H9 (cell line): ENCODE measurements around the gene GALT. TPM values are rescaled to one million over a fixed set of nuclear protein-coding genes. Genes with fewer than 3 reads are reported as not detected.

Experiments
- DNase-seq: peaks from one replicate; pipeline ENCODE4 v3.0.0-alpha.2; 2017
- H2AFZ ChIP-seq: one replicate; pipeline ENCODE4 v1.6.1; 2013; ENCODE audit warnings: mild to moderate bottlenecking, low read length, control low read depth, moderate library complexity
- H2AK5ac ChIP-seq: 2 replicates; pipeline ENCODE4 v1.6.1; 2013; ENCODE audit warnings: low read length, control low read depth, mixed read lengths; ENCODE audit not compliant: insufficient read length
- H2BK120ac ChIP-seq: one replicate; pipeline ENCODE4 v1.6.1; 2013; ENCODE audit warnings: low read depth, mild to moderate bottlenecking, low read length, control low read depth, inconsistent platforms; ENCODE audit not compliant: poor library complexity, severe bottlenecking
- H2BK12ac ChIP-seq: 2 replicates; pipeline ENCODE4 v1.6.1; 2013; ENCODE audit warnings: low read length, control low read depth, mixed read lengths, low read depth; ENCODE audit not compliant: insufficient read length
- H2BK15ac ChIP-seq: 2 replicates; pipeline ENCODE4 v1.6.1; 2013; ENCODE audit warnings: low read depth, low read length, control low read depth
- H2BK20ac ChIP-seq: one replicate; pipeline ENCODE4 v1.6.1; 2013; ENCODE audit warnings: low read depth, mild to moderate bottlenecking, low read length, control low read depth, inconsistent platforms; ENCODE audit not compliant: poor library complexity, severe bottlenecking
- H2BK5ac ChIP-seq: 2 replicates; pipeline ENCODE4 v1.6.1; 2013; ENCODE audit warnings: low read length, control low read depth, mixed read lengths; ENCODE audit not compliant: insufficient read length
- H3K14ac ChIP-seq: 2 replicates; pipeline ENCODE4 v1.6.1; 2013; ENCODE audit warnings: low read length, control low read depth; ENCODE audit not compliant: insufficient read depth
- H3K18ac ChIP-seq: 2 replicates; pipeline ENCODE4 v1.6.1; 2013; ENCODE audit warnings: low read depth, mild to moderate bottlenecking, mixed read lengths, low read length, control low read depth; ENCODE audit not compliant: insufficient read length
- H3K23ac ChIP-seq: 2 replicates; pipeline ENCODE4 v1.6.1; 2013; ENCODE audit warnings: low read length, control low read depth, mixed read lengths, low read depth; ENCODE audit not compliant: insufficient read length
- H3K23me2 ChIP-seq: 2 replicates; pipeline ENCODE4 v1.6.1; 2013; ENCODE audit warnings: low read depth, mild to moderate bottlenecking, mixed read lengths, low read length, control low read depth; ENCODE audit not compliant: insufficient read length, poor library complexity, severe bottlenecking
- H3K27ac ChIP-seq: 2 replicates; pipeline ENCODE4 v1.5.1; 2013; ENCODE audit warnings: low read length, control low read depth, mixed read lengths, low read depth; ENCODE audit not compliant: insufficient read length
- H3K27me3 ChIP-seq: 2 replicates; pipeline ENCODE4 v1.6.1; 2013; ENCODE audit warnings: low read length, control low read depth, inconsistent platforms; ENCODE audit not compliant: insufficient read depth
- H3K4ac ChIP-seq: 2 replicates; pipeline ENCODE4 v1.6.1; 2013; ENCODE audit warnings: low read depth, mild to moderate bottlenecking, control low read depth, inconsistent platforms, low read length, moderate library complexity
- H3K4me1 ChIP-seq: 2 replicates; pipeline ENCODE4 v1.6.1; 2013; ENCODE audit warnings: low read length, control low read depth, inconsistent platforms; ENCODE audit not compliant: insufficient read depth
- H3K4me2 ChIP-seq: 2 replicates; pipeline ENCODE4 v1.6.1; 2013; ENCODE audit warnings: low read length, control low read depth, mixed read lengths; ENCODE audit not compliant: insufficient read length, insufficient read depth
- H3K56ac ChIP-seq: 2 replicates; pipeline ENCODE4 v1.6.1; 2013; ENCODE audit warnings: low read depth, mild to moderate bottlenecking, mixed read lengths, low read length, control low read depth; ENCODE audit not compliant: insufficient read length
- H3K79me1 ChIP-seq: 2 replicates; pipeline ENCODE4 v1.6.1; 2013; ENCODE audit warnings: low read depth, mild to moderate bottlenecking, moderate library complexity, low read length, control low read depth, inconsistent platforms; ENCODE audit not compliant: insufficient read depth, poor library complexity, severe bottlenecking
- H3K79me2 ChIP-seq: 2 replicates; pipeline ENCODE4 v1.6.1; 2013; ENCODE audit warnings: low read length, control low read depth, inconsistent platforms; ENCODE audit not compliant: insufficient read depth
- H3K9ac ChIP-seq: 2 replicates; pipeline ENCODE4 v1.6.1; 2013; ENCODE audit warnings: low read length, control low read depth, mixed read lengths; ENCODE audit not compliant: insufficient read length; ENCODE audit errors: extremely low read depth
- H3K9me3 ChIP-seq: one replicate; pipeline ENCODE4 v1.6.1; 2013; ENCODE audit warnings: low read depth, low read length, inconsistent platforms; ENCODE audit not compliant: control insufficient read depth
- H3T11ph ChIP-seq: one replicate; pipeline ENCODE4 v1.6.1; 2013; ENCODE audit warnings: mild to moderate bottlenecking, low read length, control low read depth, inconsistent platforms
- H4K20me1 ChIP-seq: one replicate; pipeline ENCODE4 v1.6.1; 2013; ENCODE audit not compliant: control insufficient read depth, insufficient read length, insufficient read depth
- H4K5ac ChIP-seq: 2 replicates; pipeline ENCODE4 v1.6.1; 2013; ENCODE audit warnings: low read depth, mild to moderate bottlenecking, mixed read lengths, low read length, control low read depth; ENCODE audit not compliant: insufficient read length
- H4K8ac ChIP-seq: replicated peaks from 2 replicates; pipeline ENCODE4 v1.6.1; 2013; ENCODE audit warnings: low read length, control low read depth, mixed read lengths, low read depth; ENCODE audit not compliant: insufficient read length
- H4K91ac ChIP-seq: 2 replicates; pipeline ENCODE4 v1.6.1; 2013; ENCODE audit warnings: low read depth, mild to moderate bottlenecking, moderate library complexity, mixed read lengths, low read length, control low read depth; ENCODE audit not compliant: insufficient read length
- H3K27ac Mint-ChIP-seq, 3 experiments: 2 replicates in 2 of 3; 3 replicates in 1 of 3; pipeline ENCODE4 v1.8.0; 2020 to 2021; ENCODE audit warnings: mixed read lengths in 3 of 3, mild to moderate bottlenecking in 1 of 3, moderate library complexity in 1 of 3
- H3K27me3 Mint-ChIP-seq: 2 replicates; pipeline ENCODE4 v1.8.0; 2021; ENCODE audit warnings: low read depth, mild to moderate bottlenecking, moderate library complexity, mixed read lengths
- H3K36me3 Mint-ChIP-seq, 3 experiments: 2 replicates in 2 of 3; 3 replicates in 1 of 3; pipeline ENCODE4 v1.8.0; 2020 to 2021; ENCODE audit warnings: low read depth in 3 of 3, mixed read lengths in 3 of 3; ENCODE audit not compliant: insufficient read depth in 1 of 3
- H3K4me1 Mint-ChIP-seq, 2 experiments: 2 replicates each; pipeline ENCODE4 v1.8.0; 2020; ENCODE audit warnings: mixed read lengths in 2 of 2
- H3K4me3 Mint-ChIP-seq, 2 experiments: 2 replicates in 1 of 2; 3 replicates in 1 of 2; pipeline ENCODE4 v1.8.0; 2020 to 2021; ENCODE audit warnings: mild to moderate bottlenecking in 2 of 2, mixed read lengths in 2 of 2, moderate library complexity in 1 of 2
- H3K9me3 Mint-ChIP-seq, 2 experiments: 2 replicates in 1 of 2; 3 replicates in 1 of 2; pipeline ENCODE4 v1.8.0; 2020; ENCODE audit warnings: mild to moderate bottlenecking in 2 of 2, mixed read lengths in 2 of 2, moderate library complexity in 1 of 2
- WGBS: extraction: QIAGEN DNeasy Blood & Tissue Kit; methylation state at CpG from one replicate; pipeline ENCODE4 v1.1.7; 2013; ENCODE audit warnings: missing lambda C conversion rate, low lambda C conversion rate, mixed read lengths; ENCODE audit not compliant: insufficient read length; ENCODE audit errors: extremely low coverage; 5-methylcytosine and 5-hydroxymethylcytosine counted together
- total RNA-seq: library from RNA; stranded (reverse); gene quantifications from 2 replicates; pipeline ENCODE4 v1.2.1, GENCODE V29; 2021
- TF ChIP-seq, protein P1 (sequence below): fragments of 200-600 bp; sonication (generic); conservative IDR thresholded peaks from 3 replicates; pipeline ENCODE4 v1.8.0; 2021; ENCODE audit warnings: antibody characterized with exemption, mild to moderate bottlenecking

Gene GALT
- total RNA-seq, 1 experiment from 2014 or later: 41.5 TPM

DNA sequence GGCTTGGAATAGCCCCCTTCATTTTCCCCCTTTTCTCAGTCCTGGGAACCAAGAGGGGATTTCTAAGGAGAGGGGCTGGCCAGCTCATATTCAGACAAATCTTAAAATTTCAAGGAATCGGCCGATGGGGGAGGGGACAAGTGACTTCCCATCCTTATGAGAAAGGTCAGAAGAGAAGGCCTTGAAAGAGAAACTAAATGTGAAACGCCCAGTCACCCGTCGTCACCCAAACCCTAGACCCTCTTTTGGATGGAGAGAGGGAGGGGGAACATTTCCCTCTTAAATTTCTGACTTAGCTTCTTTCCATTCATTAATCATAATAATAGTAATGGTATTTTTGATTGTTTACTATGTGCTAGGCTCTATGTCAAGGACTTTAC, 45.5 kb downstream of the GALT start:
- no peak overlapping the region for H3K9ac ChIP-seq
- no peak overlapping the region for H4K8ac ChIP-seq
- no peaks in the 10 kb centered on the region for H3K27me3 ChIP-seq
- H3K23me2 ChIP-seq: no peaks in the 10 kb centered on the region
- no CpG with 5 or more reads among the region's 5 CpGs for WGBS
- H3K18ac ChIP-seq: no peak overlapping the region
- no peak overlapping the region for H3K56ac ChIP-seq
- H3K4me1 ChIP-seq: peaks cover 5% of the 10 kb centered on the region; the same call in 1 of the 2 replicates
- Mint-ChIP-seq H3K27ac (no peak overlapping the region), H3K9me3 (no peaks in the 10 kb centered on the region), H3K4me3 (no peak overlapping the region), H3K27me3 (no peaks in the 10 kb centered on the region; the same call in none of the 2 replicates), H3K4me1 (peaks cover 13 to 16% of the 10 kb centered on the region in 2 experiments), H3K36me3 (no peaks in the 10 kb centered on the region; a peak in 1 of 7 replicates)
- H4K20me1 ChIP-seq: no peaks in the 10 kb centered on the region
- no peaks in the 10 kb centered on the region for H3K9me3 ChIP-seq
- H3K14ac ChIP-seq: no peak overlapping the region
- H2AFZ ChIP-seq: no peak overlapping the region
- H2AK5ac ChIP-seq: no peak overlapping the region
- H4K5ac ChIP-seq: no peak overlapping the region
- DNase-seq: no peak
- H3K4me2 ChIP-seq: no peak overlapping the region
- H3K23ac ChIP-seq: no peak overlapping the region
- no peaks in the 10 kb centered on the region for H3K79me2 ChIP-seq
- no peak overlapping the region for H2BK5ac ChIP-seq
- H3K79me1 ChIP-seq: no peaks in the 10 kb centered on the region
- no peak overlapping the region for H2BK20ac ChIP-seq
- no peak overlapping the region for H3T11ph ChIP-seq
- no peak overlapping the region for H3K4ac ChIP-seq
- no peak overlapping the region for H2BK15ac ChIP-seq
- no peak overlapping the region for H2BK12ac ChIP-seq
- H3K27ac ChIP-seq: no peak overlapping the region
- no peak overlapping the region for H2BK120ac ChIP-seq
- TF ChIP-seq, protein P1, sequence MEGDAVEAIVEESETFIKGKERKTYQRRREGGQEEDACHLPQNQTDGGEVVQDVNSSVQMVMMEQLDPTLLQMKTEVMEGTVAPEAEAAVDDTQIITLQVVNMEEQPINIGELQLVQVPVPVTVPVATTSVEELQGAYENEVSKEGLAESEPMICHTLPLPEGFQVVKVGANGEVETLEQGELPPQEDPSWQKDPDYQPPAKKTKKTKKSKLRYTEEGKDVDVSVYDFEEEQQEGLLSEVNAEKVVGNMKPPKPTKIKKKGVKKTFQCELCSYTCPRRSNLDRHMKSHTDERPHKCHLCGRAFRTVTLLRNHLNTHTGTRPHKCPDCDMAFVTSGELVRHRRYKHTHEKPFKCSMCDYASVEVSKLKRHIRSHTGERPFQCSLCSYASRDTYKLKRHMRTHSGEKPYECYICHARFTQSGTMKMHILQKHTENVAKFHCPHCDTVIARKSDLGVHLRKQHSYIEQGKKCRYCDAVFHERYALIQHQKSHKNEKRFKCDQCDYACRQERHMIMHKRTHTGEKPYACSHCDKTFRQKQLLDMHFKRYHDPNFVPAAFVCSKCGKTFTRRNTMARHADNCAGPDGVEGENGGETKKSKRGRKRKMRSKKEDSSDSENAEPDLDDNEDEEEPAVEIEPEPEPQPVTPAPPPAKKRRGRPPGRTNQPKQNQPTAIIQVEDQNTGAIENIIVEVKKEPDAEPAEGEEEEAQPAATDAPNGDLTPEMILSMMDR: no peak
- no peak overlapping the region for H4K91ac ChIP-seq
